ENCODE measurements around the gene DLX5. TPM values are rescaled to one million over a fixed set of nuclear protein-coding genes. Genes with fewer than 3 reads are reported as not detected.

The DLX5 gene
- total and polyA plus RNA-seq, 2 of the 4 experiments (the other 2 are of a cell fraction), result not detected

GRCh38 chr7:97006055-97006815, 18.4 kb downstream of the DLX5 start:
- Histone ChIP-seq H2BK5ac (ENCODE audit: low read depth, low read length, poor library complexity, severe bottlenecking) (no peak overlapping the region), H2AK9ac (replicated peaks; ENCODE audit: low read depth, low read length, poor library complexity) (no peak overlapping the region), H4K20me1 (ENCODE audit: insufficient read depth, low read length) (no peaks in the 10 kb centered on the region), H2BK20ac (ENCODE audit: low read depth, low read length) (no peak overlapping the region), H2BK15ac (ENCODE audit: low read depth, low read length) (no peak overlapping the region), H3K23ac (ENCODE audit: low read depth, low read length) (no peak overlapping the region), H3K4me2 (ENCODE audit: low read depth, low read length) (peak overlapping the region; percentile 84), H3K4ac (ENCODE audit: low read depth, low read length) (no peak overlapping the region), H2BK120ac (ENCODE audit: low read depth, low read length) (no peak overlapping the region), H3K27me3 (ENCODE audit: control insufficient read depth, insufficient read depth, low read length) (peaks cover 73% of the 10 kb centered on the region), H3K79me1 (ENCODE audit: low read depth in 1 of 2, low read length in 2 of 2) (no peaks in the 10 kb centered on the region), H3K36me3 (ENCODE audit: control insufficient read depth, insufficient read depth, low read length) (no peaks in the 10 kb centered on the region), H4K91ac (ENCODE audit: insufficient read depth, low read depth, low read length) (no peak overlapping the region), H2AFZ (replicated peaks; ENCODE audit: low read length, poor library complexity) (peak overlapping the region; percentile 83), H4K8ac (ENCODE audit: low read depth in 2 of 2, low read length in 2 of 2) (no peak overlapping the region), H3K18ac (ENCODE audit: low read depth, low read length) (no peak overlapping the region), H3K14ac (replicated peaks; ENCODE audit: low read depth, low read length) (no peak overlapping the region), H3K9ac (ENCODE audit: low read depth, low read length) (no peak overlapping the region), H3K4me3 (ENCODE audit: insufficient read depth, low read depth, low read length) (peak overlapping the region; percentile 33), H3K4me1 (ENCODE audit: control insufficient read depth, insufficient read depth, low read length) (no peaks in the 10 kb centered on the region), H3K9me1 (ENCODE audit: insufficient read depth, low read length) (no peaks in the 10 kb centered on the region), H3K9me3 (ENCODE audit: control insufficient read depth, insufficient read depth, low read length) (peaks cover 3% of the 10 kb centered on the region; the same call in 1 of the 2 replicates), H2AK5ac (ENCODE audit: low read depth, low read length) (no peak overlapping the region), H4K5ac (ENCODE audit: low read depth, low read length) (no peak overlapping the region), H3K27ac (ENCODE audit: insufficient read depth, low read length) (no peak overlapping the region), H3K56ac (ENCODE audit: extremely low read depth, insufficient read depth, low read length) (no peak overlapping the region)
- intact Hi-C loops (cut with micrococcal nuclease) (no loop called here), dilution Hi-C loops (cut with HindIII; ENCODE audit: low sequenced_read_pairs, unreplicated experiment) (no loop called here), in situ Hi-C loops (cut with MboI; ENCODE audit: low sequenced_read_pairs) (no loop called here)
- TF ChIP-seq FOS (IDR thresholded peaks at IDR 0.05; ENCODE audit: low read depth, low read length) (no peak), BHLHE40 (IDR thresholded peaks at IDR 0.05; ENCODE audit: low read depth, low read length) (no peak), RFX5 (IDR thresholded peaks at IDR 0.05; ENCODE audit: low read depth, low read length) (no peak), CTCF (conservative IDR thresholded peaks at IDR 0.05; ENCODE audit: low read depth, low read length) (no peak)
- 4% methylated on average over 14 of the region's 83 CpGs; no CpG with 5 or more reads in 1 of the 2 experiments for WGBS, 2 experiments (ENCODE audit: extremely low coverage in 2 of 2, insufficient read length in 1 of 2)
- DNase-seq (peak; percentile 1), ATAC-seq (ENCODE audit: low read depth) (peak; percentile 87)
- BruUV-seq (replicated peaks), result no TSS peak
- ChIA-PET POLR2A (ENCODE audit: unreplicated experiment) (interaction anchor here (0.6 kb wide), 1 partner anchor 20 kb away, joined by 3 read pairs; no protein-coding TSS in a partner anchor), CTCF (no interaction called here)

Measured in IMR-90 (cell line).